ENCODE data around the gene YWHAB.

Gene YWHAB

DNA sequence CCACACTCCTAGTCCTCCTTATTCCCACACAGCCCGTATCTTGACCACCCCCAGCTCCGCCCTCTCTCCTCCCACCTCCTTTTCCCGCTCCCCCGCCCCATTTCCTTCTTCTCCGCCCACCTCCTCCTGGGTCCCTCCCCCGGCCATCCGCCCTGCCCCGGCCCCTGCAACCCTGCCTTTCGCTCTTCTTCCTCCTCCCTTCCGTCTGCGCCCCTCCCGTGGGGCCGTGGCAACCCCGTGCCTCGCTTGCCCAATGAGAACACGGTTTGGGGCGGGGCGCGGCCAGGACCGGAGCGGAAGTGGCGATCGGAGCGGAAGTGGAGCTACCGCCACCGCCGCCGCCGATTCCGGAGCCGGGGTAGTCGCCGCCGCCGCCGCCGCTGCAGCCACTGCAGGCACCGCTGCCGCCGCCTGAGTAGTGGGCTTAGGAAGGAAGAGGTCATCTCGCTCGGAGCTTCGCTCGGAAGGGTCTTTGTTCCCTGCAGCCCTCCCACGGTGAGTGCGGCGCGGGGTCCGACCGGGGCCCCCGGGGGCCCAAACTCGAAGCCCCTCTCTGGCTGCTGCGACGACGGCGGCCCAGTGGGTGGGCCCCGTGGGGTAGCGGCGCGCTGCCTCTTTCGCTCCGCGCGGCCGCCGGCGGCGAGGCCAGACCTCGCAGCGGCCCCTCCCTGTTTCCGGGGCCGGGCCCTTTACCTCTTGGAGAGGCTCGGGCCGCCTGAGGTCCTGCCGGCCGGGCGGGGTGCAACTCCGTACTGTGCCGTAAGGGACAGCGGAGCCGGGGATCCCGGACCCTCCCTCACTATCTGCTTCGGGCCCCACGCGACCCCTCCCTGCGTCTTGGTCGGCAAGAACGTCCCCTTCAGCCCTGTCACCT lies at the start of gene YWHAB:
YWHAB (plus strand) TSS at position 314 of the 874 bp plus-strand sequence. CDS start 15,829 bp downstream, outside the sequence.
- H3K27ac ChIP-seq (ENCODE audit: low read depth, low read length): peak within 1 kb of the TSS; percentile 94
- H3K4me1 ChIP-seq (ENCODE audit: control insufficient read depth, insufficient read depth, low read length): peaks cover 22% of the 10 kb centered on the region
- H3K9ac ChIP-seq (ENCODE audit: low read length): peak within 1 kb of the TSS; percentile 91
- H3K4me3 ChIP-seq (ENCODE audit: low read length): peak within 1 kb of the TSS; percentile 91
- no peaks in the 10 kb centered on the region for H3K36me3 ChIP-seq (ENCODE audit: control insufficient read depth, insufficient read depth, low read length)
- no peaks in the 10 kb centered on the region for H3K27me3 ChIP-seq (ENCODE audit: control insufficient read depth, insufficient read depth, low read length)

DNA sequence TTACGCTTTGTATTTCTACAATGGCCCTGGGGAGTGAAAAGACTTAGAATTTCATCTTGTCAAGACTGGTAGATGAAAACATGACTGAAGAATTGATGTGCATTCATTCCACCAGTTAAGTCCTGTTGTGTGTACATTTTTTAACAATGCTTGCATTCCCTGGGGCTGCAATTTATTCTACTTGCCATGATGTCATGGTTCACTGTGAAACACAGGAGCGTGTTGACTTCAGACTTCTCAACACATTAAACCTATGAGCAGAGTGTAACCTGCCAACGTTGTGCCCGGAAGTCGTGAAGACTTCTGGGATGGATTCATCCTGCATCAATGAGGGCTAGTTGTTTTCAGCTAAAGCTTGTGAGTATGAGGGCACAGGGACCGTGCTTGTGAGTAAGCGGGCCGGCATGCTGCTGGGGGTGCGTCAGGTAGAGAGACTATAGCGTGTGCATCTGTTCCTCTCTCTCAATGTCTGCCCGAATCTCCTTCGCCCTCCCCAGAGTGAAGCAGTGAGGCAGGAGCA lies 48.8 kb upstream of the YWHAB start:
- Histone ChIP-seq H3K27ac (ENCODE audit: low read depth, low read length) (no peak overlapping the region), H3K9ac (ENCODE audit: low read length) (no peak overlapping the region), H3K36me3 (ENCODE audit: control insufficient read depth, insufficient read depth, low read length) (no peaks in the 10 kb centered on the region), H3K27me3 (ENCODE audit: control insufficient read depth, insufficient read depth, low read length) (no peaks in the 10 kb centered on the region), H3K4me3 (ENCODE audit: low read length) (no peak overlapping the region), H3K4me1 (ENCODE audit: control insufficient read depth, insufficient read depth, low read length) (no peaks in the 10 kb centered on the region)

DNA sequence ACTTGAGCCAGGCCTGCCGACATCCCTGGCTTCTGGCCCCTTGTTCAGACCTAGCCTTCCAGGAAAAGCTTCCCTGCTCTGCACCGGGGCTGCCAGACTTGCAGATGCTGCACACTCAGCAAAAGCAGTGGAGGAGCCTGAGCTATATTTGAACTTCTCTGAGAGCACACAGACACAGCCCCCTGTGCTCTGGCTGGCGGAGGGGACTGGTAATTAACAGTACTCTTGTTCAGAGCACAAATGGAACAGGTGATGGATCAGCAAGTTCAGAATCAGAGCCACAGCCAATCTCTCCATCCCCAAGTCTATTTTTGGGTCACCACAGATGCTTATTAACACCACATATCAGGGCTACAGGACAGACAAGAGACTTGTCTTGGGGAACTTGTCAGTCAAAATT lies 47.6 kb upstream of the YWHAB start:
- Histone ChIP-seq H3K27ac (ENCODE audit: low read depth, low read length) (no peak overlapping the region), H3K36me3 (ENCODE audit: control insufficient read depth, insufficient read depth, low read length) (no peaks in the 10 kb centered on the region), H3K9ac (ENCODE audit: low read length) (no peak overlapping the region), H3K27me3 (ENCODE audit: control insufficient read depth, insufficient read depth, low read length) (no peaks in the 10 kb centered on the region), H3K4me3 (ENCODE audit: low read length) (no peak overlapping the region), H3K4me1 (ENCODE audit: control insufficient read depth, insufficient read depth, low read length) (no peaks in the 10 kb centered on the region)

DNA sequence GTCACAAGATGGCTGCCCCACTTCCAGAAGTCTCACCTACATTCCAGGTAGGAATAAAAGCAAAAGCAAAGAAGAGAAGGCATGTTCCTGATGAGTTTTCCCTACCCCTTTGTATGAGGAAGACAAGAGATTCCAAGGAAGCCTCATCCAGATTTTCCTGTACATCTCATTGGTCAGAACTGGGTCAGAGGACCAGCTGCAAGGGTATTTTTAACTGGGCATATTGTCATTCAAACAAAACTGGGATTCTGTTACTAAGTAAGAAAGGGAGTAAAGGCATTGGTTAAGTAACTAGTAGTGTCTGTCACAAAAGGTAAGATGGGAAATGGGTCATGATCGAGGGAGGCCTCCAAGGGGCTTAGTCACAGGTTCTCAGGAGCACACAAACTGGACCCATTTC lies 47.0 kb upstream of the YWHAB start:
- no peaks in the 10 kb centered on the region for H3K36me3 ChIP-seq (ENCODE audit: control insufficient read depth, insufficient read depth, low read length)
- H3K9ac ChIP-seq (ENCODE audit: low read length): no peak overlapping the region
- no peak overlapping the region for H3K27ac ChIP-seq (ENCODE audit: low read depth, low read length)
- no peaks in the 10 kb centered on the region for H3K27me3 ChIP-seq (ENCODE audit: control insufficient read depth, insufficient read depth, low read length)
- H3K4me1 ChIP-seq (ENCODE audit: control insufficient read depth, insufficient read depth, low read length): no peaks in the 10 kb centered on the region
- no peak overlapping the region for H3K4me3 ChIP-seq (ENCODE audit: low read length)

DNA sequence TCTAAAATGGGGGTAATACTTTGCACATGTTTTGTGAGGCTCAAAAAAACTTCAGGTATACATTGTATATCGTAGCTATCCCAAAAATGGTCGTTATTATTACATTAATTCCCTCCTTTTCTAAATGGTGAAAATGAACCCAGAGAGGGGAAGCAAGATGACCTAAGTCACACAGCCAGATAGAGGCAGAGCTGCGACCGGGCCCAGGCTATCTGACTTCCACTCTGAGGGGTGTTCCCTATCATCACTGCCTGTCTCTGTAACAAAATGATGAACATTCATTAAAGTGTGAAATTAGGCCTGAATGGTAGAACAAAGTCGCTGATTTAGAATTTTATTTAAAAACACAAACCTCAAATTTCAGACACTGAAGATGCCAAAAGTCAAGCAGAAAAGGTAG lies 46.0 kb upstream of the YWHAB start:
- no peak overlapping the region for H3K27ac ChIP-seq (ENCODE audit: low read depth, low read length)
- H3K27me3 ChIP-seq (ENCODE audit: control insufficient read depth, insufficient read depth, low read length): no peaks in the 10 kb centered on the region
- H3K4me3 ChIP-seq (ENCODE audit: low read length): no peak overlapping the region
- H3K4me1 ChIP-seq (ENCODE audit: control insufficient read depth, insufficient read depth, low read length): no peaks in the 10 kb centered on the region
- H3K36me3 ChIP-seq (ENCODE audit: control insufficient read depth, insufficient read depth, low read length): no peaks in the 10 kb centered on the region
- no peak overlapping the region for H3K9ac ChIP-seq (ENCODE audit: low read length)

DNA sequence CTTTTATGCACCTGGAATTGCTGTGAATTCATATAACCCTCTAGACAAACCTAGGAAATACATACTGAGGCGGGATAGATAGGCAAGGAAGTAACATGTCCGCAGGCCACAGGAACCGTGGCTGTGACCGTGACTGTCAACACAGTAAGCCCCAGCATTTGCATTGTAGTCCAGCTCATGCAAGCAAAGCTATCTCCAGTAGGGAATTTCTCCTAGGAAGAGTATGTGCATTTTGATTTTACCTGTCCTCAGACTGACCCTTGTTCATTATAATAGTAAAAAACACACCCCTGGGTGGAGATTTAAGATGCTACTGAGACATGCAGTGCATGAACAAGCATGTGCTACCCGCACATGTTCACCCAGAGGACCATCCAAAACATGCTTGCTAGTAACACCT lies 44.7 kb upstream of the YWHAB start:
- Histone ChIP-seq H3K4me3 (ENCODE audit: low read length) (no peak overlapping the region), H3K27me3 (ENCODE audit: control insufficient read depth, insufficient read depth, low read length) (no peaks in the 10 kb centered on the region), H3K36me3 (ENCODE audit: control insufficient read depth, insufficient read depth, low read length) (no peaks in the 10 kb centered on the region), H3K27ac (ENCODE audit: low read depth, low read length) (no peak overlapping the region), H3K9ac (ENCODE audit: low read length) (no peak overlapping the region), H3K4me1 (ENCODE audit: control insufficient read depth, insufficient read depth, low read length) (no peaks in the 10 kb centered on the region)

DNA sequence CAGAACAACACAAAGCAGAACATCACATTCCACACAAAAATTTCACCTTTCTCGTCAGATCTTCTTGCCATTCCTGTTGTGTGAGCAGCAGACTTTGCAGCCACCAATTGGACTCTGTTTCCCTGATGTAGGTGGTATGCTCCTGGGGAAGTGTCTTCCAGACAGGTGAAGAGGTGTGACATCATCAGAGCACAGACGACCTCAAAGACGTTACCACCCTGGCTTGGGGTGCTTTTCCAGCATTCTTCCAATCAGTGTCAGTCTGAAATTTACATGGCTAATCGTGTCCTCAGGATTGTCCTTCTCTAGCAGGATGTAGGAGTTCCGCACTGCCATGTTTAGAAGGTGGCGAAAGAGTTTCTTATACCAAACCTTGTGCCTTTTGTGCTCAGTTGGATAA lies 43.5 kb upstream of the YWHAB start:
- Histone ChIP-seq H3K4me3 (ENCODE audit: low read length) (no peak overlapping the region), H3K4me1 (ENCODE audit: control insufficient read depth, insufficient read depth, low read length) (no peaks in the 10 kb centered on the region), H3K27me3 (ENCODE audit: control insufficient read depth, insufficient read depth, low read length) (no peaks in the 10 kb centered on the region), H3K9ac (ENCODE audit: low read length) (no peak overlapping the region), H3K27ac (ENCODE audit: low read depth, low read length) (no peak overlapping the region), H3K36me3 (ENCODE audit: control insufficient read depth, insufficient read depth, low read length) (no peaks in the 10 kb centered on the region)

DNA sequence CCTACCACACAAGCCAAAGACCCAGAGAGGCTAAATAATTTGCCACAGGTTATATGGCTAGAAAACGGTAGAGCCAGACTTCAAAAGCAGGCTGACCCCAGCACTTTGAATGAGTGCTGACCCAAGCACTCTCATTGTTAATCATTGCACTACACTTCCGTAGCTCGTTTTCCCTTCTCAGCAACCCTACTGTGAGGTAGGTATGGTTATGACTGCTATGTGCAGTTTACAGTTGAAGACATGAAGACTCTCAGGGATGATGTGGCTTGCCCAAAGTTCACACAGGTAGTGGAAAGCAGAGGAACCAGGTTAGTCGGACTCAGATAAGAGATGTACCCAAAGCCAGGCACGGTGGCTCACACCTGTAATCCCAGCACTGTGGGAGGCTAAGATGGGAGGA lies 41.6 kb upstream of the YWHAB start:
- H3K27ac ChIP-seq (ENCODE audit: low read depth, low read length): no peak overlapping the region
- no peaks in the 10 kb centered on the region for H3K27me3 ChIP-seq (ENCODE audit: control insufficient read depth, insufficient read depth, low read length)
- H3K36me3 ChIP-seq (ENCODE audit: control insufficient read depth, insufficient read depth, low read length): no peaks in the 10 kb centered on the region
- H3K4me1 ChIP-seq (ENCODE audit: control insufficient read depth, insufficient read depth, low read length): no peaks in the 10 kb centered on the region
- H3K9ac ChIP-seq (ENCODE audit: low read length): no peak overlapping the region
- H3K4me3 ChIP-seq (ENCODE audit: low read length): no peak overlapping the region

DNA sequence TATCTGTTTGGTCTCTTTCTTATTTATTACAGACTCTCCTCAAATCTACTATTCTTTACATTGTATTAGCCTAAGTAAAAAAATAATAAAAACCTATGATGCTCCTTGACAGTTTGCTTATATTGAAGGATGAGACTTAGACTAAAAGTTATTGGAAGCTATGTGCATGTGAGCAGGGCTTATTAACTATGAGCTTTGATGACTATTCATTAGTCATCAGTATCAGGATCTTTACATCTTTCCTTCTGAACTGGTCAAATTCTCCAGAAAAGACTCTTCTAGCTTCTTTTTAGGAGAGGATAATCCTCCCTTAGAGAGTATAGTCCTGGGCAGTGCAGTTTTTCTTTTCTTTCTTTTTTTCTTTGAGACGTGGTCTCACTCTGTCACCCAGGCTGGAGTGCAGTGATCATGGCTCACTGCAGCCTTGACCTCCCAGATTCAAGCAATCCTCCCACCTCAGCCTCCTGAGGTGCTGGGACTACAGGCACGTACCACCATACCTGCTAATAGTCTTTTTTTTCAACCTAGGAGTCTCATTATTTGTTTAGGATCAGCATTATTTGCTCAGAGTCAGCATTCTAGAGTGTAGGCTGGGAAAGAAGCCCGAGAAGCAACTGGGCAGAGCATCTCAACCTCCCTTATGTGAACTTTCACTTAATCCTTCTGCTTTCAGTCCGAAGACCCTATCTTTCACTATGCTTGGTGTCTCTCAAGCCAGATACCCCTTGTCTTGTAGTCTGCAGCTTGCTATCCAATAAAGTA lies 37.1 kb upstream of the YWHAB start:
- Histone ChIP-seq H3K4me1 (ENCODE audit: control insufficient read depth, insufficient read depth, low read length) (no peaks in the 10 kb centered on the region), H3K27me3 (ENCODE audit: control insufficient read depth, insufficient read depth, low read length) (no peaks in the 10 kb centered on the region), H3K36me3 (ENCODE audit: control insufficient read depth, insufficient read depth, low read length) (no peaks in the 10 kb centered on the region), H3K27ac (ENCODE audit: low read depth, low read length) (no peak overlapping the region), H3K4me3 (ENCODE audit: low read length) (no peak overlapping the region), H3K9ac (ENCODE audit: low read length) (no peak overlapping the region)

DNA sequence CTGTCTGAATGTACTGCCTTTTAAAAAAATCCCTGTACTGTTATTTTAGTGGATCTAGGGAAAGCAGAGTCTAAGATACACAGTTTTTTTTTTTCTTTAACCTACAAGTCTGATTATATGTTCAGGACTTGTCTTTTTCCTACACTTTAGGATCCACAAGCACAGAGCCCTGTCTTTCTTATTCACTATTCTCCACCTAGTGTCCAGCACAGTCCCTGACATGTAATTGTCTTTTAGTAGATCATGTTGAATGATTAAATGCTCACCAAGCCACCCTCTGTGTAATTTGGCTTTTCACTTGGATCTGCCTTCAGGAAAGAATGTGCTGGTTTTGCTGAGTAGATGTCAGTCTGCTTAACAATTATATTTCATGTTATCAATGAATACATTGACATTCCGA lies 35.8 kb upstream of the YWHAB start:
- Histone ChIP-seq H3K4me3 (ENCODE audit: low read length) (no peak overlapping the region), H3K9ac (ENCODE audit: low read length) (no peak overlapping the region), H3K27ac (ENCODE audit: low read depth, low read length) (no peak overlapping the region), H3K36me3 (ENCODE audit: control insufficient read depth, insufficient read depth, low read length) (no peaks in the 10 kb centered on the region), H3K27me3 (ENCODE audit: control insufficient read depth, insufficient read depth, low read length) (no peaks in the 10 kb centered on the region), H3K4me1 (ENCODE audit: control insufficient read depth, insufficient read depth, low read length) (no peaks in the 10 kb centered on the region)

DNA sequence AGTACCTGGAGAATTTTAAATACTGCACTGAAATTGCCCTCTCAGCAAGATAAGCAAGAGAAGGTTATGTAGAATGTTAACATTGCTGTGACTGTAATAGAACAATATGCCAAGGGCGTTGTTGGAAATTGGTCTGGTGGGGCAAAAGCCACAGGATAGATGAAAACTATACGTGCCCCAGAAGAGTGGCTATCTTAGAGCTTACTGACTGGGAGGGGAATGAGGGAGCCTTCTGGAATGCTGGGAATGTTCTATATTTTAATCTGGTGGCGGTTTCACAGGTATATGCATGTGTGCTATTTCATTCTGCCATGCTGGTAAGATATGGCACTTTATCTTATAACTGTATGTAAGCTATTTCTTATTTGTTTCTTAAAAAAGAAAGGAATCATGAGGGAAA lies 35.2 kb upstream of the YWHAB start:
- H3K27me3 ChIP-seq (ENCODE audit: control insufficient read depth, insufficient read depth, low read length): no peaks in the 10 kb centered on the region
- H3K27ac ChIP-seq (ENCODE audit: low read depth, low read length): no peak overlapping the region
- no peak overlapping the region for H3K9ac ChIP-seq (ENCODE audit: low read length)
- no peak overlapping the region for H3K4me3 ChIP-seq (ENCODE audit: low read length)
- H3K4me1 ChIP-seq (ENCODE audit: control insufficient read depth, insufficient read depth, low read length): no peaks in the 10 kb centered on the region
- no peaks in the 10 kb centered on the region for H3K36me3 ChIP-seq (ENCODE audit: control insufficient read depth, insufficient read depth, low read length)

DNA sequence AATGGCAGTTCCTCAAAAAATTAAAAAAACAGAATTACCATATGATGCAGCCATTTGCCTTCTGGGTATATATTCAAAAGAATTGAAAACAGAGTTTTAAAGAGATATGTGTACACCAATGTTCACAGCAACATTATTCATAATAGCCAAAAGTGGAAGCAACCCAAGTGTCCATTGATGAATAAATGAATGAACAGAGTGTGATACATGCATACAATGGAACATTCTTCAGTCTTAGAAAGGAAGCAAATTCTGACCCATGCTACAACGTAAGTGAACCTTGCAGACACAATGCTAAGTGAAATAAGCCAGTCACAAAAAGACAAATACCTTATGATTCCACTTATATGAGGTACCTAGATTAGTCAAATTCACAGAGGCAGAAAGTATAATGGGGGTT lies 34.7 kb upstream of the YWHAB start:
- no peak overlapping the region for H3K4me3 ChIP-seq (ENCODE audit: low read length)
- no peaks in the 10 kb centered on the region for H3K4me1 ChIP-seq (ENCODE audit: control insufficient read depth, insufficient read depth, low read length)
- no peaks in the 10 kb centered on the region for H3K36me3 ChIP-seq (ENCODE audit: control insufficient read depth, insufficient read depth, low read length)
- no peak overlapping the region for H3K9ac ChIP-seq (ENCODE audit: low read length)
- no peaks in the 10 kb centered on the region for H3K27me3 ChIP-seq (ENCODE audit: control insufficient read depth, insufficient read depth, low read length)
- H3K27ac ChIP-seq (ENCODE audit: low read depth, low read length): no peak overlapping the region
